ENCODE results near the gene REEP3. TPM values are rescaled to one million over a fixed set of nuclear protein-coding genes. Genes with fewer than 3 reads are reported as not detected.
"Not testable (repeated sequence)": the region's sequence is repeated elsewhere in the genome, so short reads cannot be mapped to it uniquely, and the experiment has no call there.

The REEP3 gene
- total RNA-seq, 2 donors from 2014 or later, result 12.7 to 14.8 TPM

- H3K27me3 Mint-ChIP-seq, result no peaks in the 10 kb centered on the region
Measured at GRCh38 chr10:63497321-63497720, 23.9 kb upstream of the REEP3 start.

GRCh38 chr10:63498665-63499064, 22.5 kb upstream of the REEP3 start:
- Mint-ChIP-seq H3K27me3 (no peaks in the 10 kb centered on the region), H3K27ac (no peak overlapping the region), H3K36me3 (no peaks in the 10 kb centered on the region), H3K9me3 (no peaks in the 10 kb centered on the region), H3K4me3 (no peak overlapping the region), H3K4me1 (ENCODE audit: low read depth in 2 of 2) (peaks cover 0 to 12% of the 10 kb centered on the region in 2 donors)
- DNase-seq (ENCODE audit: low spot score), result no peak
- ATAC-seq, result no peak

More at GRCh38 chr10:63497321-63497720, 23.9 kb upstream of the REEP3 start:
- DNase-seq (ENCODE audit: low spot score) (no peak), ATAC-seq (no peak)
- Mint-ChIP-seq H3K4me1 (ENCODE audit: low read depth in 2 of 2) (peaks cover 0 to 15% of the 10 kb centered on the region in 2 donors), H3K36me3 (no peaks in the 10 kb centered on the region), H3K9me3 (no peaks in the 10 kb centered on the region), H3K27ac (no peak overlapping the region), H3K4me3 (no peak overlapping the region)

GRCh38 chr10:63500551-63500950, 20.6 kb upstream of the REEP3 start:
- not testable (repeated sequence) for H3K4me3 Mint-ChIP-seq; H3K36me3 Mint-ChIP-seq; H3K27ac Mint-ChIP-seq; H3K9me3 Mint-ChIP-seq; ATAC-seq; H3K27me3 Mint-ChIP-seq; DNase-seq (ENCODE audit: low spot score)
- peaks cover 6 to 16% of the 10 kb centered on the region in 2 donors for H3K4me1 Mint-ChIP-seq (ENCODE audit: low read depth in 2 of 2)

GRCh38 chr10:63501954-63502353, 19.2 kb upstream of the REEP3 start:
- Mint-ChIP-seq H3K36me3 (no peaks in the 10 kb centered on the region), H3K9me3 (no peaks in the 10 kb centered on the region), H3K4me1 (ENCODE audit: low read depth in 2 of 2) (peaks cover 6 to 16% of the 10 kb centered on the region in 2 donors), H3K27ac (no peak overlapping the region), H3K27me3 (no peaks in the 10 kb centered on the region), H3K4me3 (no peak overlapping the region)
- no peak for DNase-seq (ENCODE audit: low spot score)
- no peak for ATAC-seq

GRCh38 chr10:63502832-63503231, 18.4 kb upstream of the REEP3 start:
- H3K36me3 Mint-ChIP-seq, result no peaks in the 10 kb centered on the region

GRCh38 chr10:63503395-63503794, 17.8 kb upstream of the REEP3 start:
- ATAC-seq (no peak), DNase-seq (ENCODE audit: low spot score) (no peak)
- no peak overlapping the region for H3K4me3 Mint-ChIP-seq
- no peaks in the 10 kb centered on the region for H3K27me3 Mint-ChIP-seq
- peaks cover 6 to 17% of the 10 kb centered on the region in 2 donors for H3K4me1 Mint-ChIP-seq (ENCODE audit: low read depth in 2 of 2)
- H3K36me3 Mint-ChIP-seq, result no peaks in the 10 kb centered on the region
- H3K27ac Mint-ChIP-seq, result no peak overlapping the region
- no peaks in the 10 kb centered on the region for H3K9me3 Mint-ChIP-seq

More at GRCh38 chr10:63502832-63503231, 18.4 kb upstream of the REEP3 start:
- ATAC-seq (no peak), DNase-seq (ENCODE audit: low spot score) (no peak)
- H3K9me3 Mint-ChIP-seq, result no peaks in the 10 kb centered on the region
- no peak overlapping the region for H3K27ac Mint-ChIP-seq
- H3K4me3 Mint-ChIP-seq, result no peak overlapping the region
- no peaks in the 10 kb centered on the region for H3K27me3 Mint-ChIP-seq
- H3K4me1 Mint-ChIP-seq (ENCODE audit: low read depth in 2 of 2), result peaks cover 6 to 17% of the 10 kb centered on the region in 2 donors

- H3K4me1 Mint-ChIP-seq (ENCODE audit: low read depth in 2 of 2), result peaks cover 6 to 11% of the 10 kb centered on the region in 2 donors
- no peak for DNase-seq (ENCODE audit: low spot score)
- H3K27ac Mint-ChIP-seq, result no peak overlapping the region
- no peaks in the 10 kb centered on the region for H3K27me3 Mint-ChIP-seq
- no peak overlapping the region for H3K4me3 Mint-ChIP-seq
- H3K9me3 Mint-ChIP-seq, result no peaks in the 10 kb centered on the region
- no peak for ATAC-seq
- no peaks in the 10 kb centered on the region for H3K36me3 Mint-ChIP-seq
Measured at GRCh38 chr10:63504145-63504881, 16.9 kb upstream of the REEP3 start.

- H3K27ac Mint-ChIP-seq, result no peak overlapping the region
- DNase-seq (ENCODE audit: low spot score) (no peak), ATAC-seq (no peak)
- peaks cover 6 to 10% of the 10 kb centered on the region in 2 donors for H3K4me1 Mint-ChIP-seq (ENCODE audit: low read depth in 2 of 2)
- H3K9me3 Mint-ChIP-seq, result no peaks in the 10 kb centered on the region
- no peaks in the 10 kb centered on the region for H3K27me3 Mint-ChIP-seq
- H3K36me3 Mint-ChIP-seq, result no peaks in the 10 kb centered on the region
- H3K4me3 Mint-ChIP-seq, result no peak overlapping the region
Measured at GRCh38 chr10:63505562-63505961, 15.6 kb upstream of the REEP3 start.

GRCh38 chr10:63506554-63506953, 14.6 kb upstream of the REEP3 start:
- no peak for ATAC-seq

GRCh38 chr10:63515002-63515763, 6.0 kb upstream of the REEP3 start:
- no peaks in the 10 kb centered on the region for H3K9me3 Mint-ChIP-seq
- H3K27ac Mint-ChIP-seq, result no peak overlapping the region
- no peak for DNase-seq (ENCODE audit: low spot score)
- ATAC-seq, result no peak
- H3K36me3 Mint-ChIP-seq, result no peaks in the 10 kb centered on the region
- no peak overlapping the region for H3K4me3 Mint-ChIP-seq
- H3K4me1 Mint-ChIP-seq (ENCODE audit: low read depth in 2 of 2), result peaks cover 38 to 44% of the 10 kb centered on the region in 2 donors
- no peaks in the 10 kb centered on the region for H3K27me3 Mint-ChIP-seq

More at GRCh38 chr10:63506554-63506953, 14.6 kb upstream of the REEP3 start:
- Mint-ChIP-seq H3K36me3 (no peaks in the 10 kb centered on the region), H3K9me3 (no peaks in the 10 kb centered on the region), H3K27me3 (no peaks in the 10 kb centered on the region), H3K27ac (no peak overlapping the region), H3K4me3 (no peak overlapping the region), H3K4me1 (ENCODE audit: low read depth in 2 of 2) (peaks cover 6 to 10% of the 10 kb centered on the region in 2 donors)
- DNase-seq (ENCODE audit: low spot score), result no peak

GRCh38 chr10:63516207-63516606, 5.0 kb upstream of the REEP3 start:
- peak overlapping the region in 1 of 2 donors; percentile 30 for H3K27ac Mint-ChIP-seq
- H3K9me3 Mint-ChIP-seq, result no peaks in the 10 kb centered on the region
- ATAC-seq (no peak), DNase-seq (ENCODE audit: low spot score) (no peak)
- no peaks in the 10 kb centered on the region for H3K36me3 Mint-ChIP-seq
- peaks cover 38 to 49% of the 10 kb centered on the region in 2 donors for H3K4me1 Mint-ChIP-seq (ENCODE audit: low read depth in 2 of 2)
- no peak overlapping the region for H3K4me3 Mint-ChIP-seq
- no peaks in the 10 kb centered on the region for H3K27me3 Mint-ChIP-seq

GRCh38 chr10:63518690-63519288, 2.4 kb upstream of the REEP3 start:
- H3K4me1 Mint-ChIP-seq (ENCODE audit: low read depth in 2 of 2), result peaks cover 30 to 41% of the 10 kb centered on the region in 2 donors
- H3K9me3 Mint-ChIP-seq, result no peaks in the 10 kb centered on the region
- H3K4me3 Mint-ChIP-seq, result peak overlapping the region; percentile 11
- DNase-seq (ENCODE audit: low spot score) (no peak), ATAC-seq (no peak)
- H3K27ac Mint-ChIP-seq, result no peak overlapping the region
- no peaks in the 10 kb centered on the region for H3K36me3 Mint-ChIP-seq
- no peaks in the 10 kb centered on the region for H3K27me3 Mint-ChIP-seq

- Mint-ChIP-seq H3K27me3 (no peaks in the 10 kb centered on the region), H3K9me3 (no peaks in the 10 kb centered on the region), H3K4me3 (peak overlapping the region; percentile 87), H3K36me3 (no peaks in the 10 kb centered on the region), H3K27ac (peak overlapping the region; percentile 54 to 86), H3K4me1 (ENCODE audit: low read depth in 2 of 2) (peaks cover 26 to 34% of the 10 kb centered on the region in 2 donors)
- peak; percentile 67 for DNase-seq (ENCODE audit: low spot score)
- ATAC-seq, result peak; percentile 86 to 87
Measured at GRCh38 chr10:63521416-63522276, 445 bp downstream of the REEP3 start.
